ENCODE results near the gene DSCAML1.

DNA sequence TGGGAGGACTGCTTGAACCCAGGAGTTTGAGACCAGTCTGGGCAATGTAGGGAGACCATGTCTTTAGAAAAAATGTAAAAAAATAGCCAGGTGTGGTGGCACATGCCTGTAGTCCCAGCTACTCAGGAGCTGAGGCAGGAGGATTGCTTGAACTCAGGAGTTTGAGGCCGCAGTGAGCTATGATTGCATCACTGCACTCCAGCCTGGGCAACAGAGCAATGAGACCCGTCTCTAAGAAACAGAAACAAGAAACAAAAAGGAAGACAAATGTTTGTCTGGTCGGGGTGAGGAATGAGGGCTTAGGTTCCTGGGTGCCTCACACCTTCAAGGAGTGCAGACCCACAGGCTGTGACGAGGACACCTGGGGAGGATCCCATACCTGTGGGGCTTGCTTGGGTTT lies 277.4 kb downstream of the DSCAML1 start:
- TF ChIP-seq TCF4 (CRISPR knock-in tag; IDR thresholded peaks at IDR 0.05; ENCODE audit: borderline replicate concordance) (no peak), OSR1 (CRISPR knock-in tag; IDR thresholded peaks at IDR 0.05) (no peak), ESRRG (CRISPR knock-in tag; IDR thresholded peaks at IDR 0.05) (no peak), SNAI2 (CRISPR knock-in tag; IDR thresholded peaks at IDR 0.05) (no peak), ZC3H10 (CRISPR knock-in tag; IDR thresholded peaks at IDR 0.05) (no peak), TOX (CRISPR knock-in tag; IDR thresholded peaks at IDR 0.05; ENCODE audit: borderline replicate concordance) (no peak), ISL1 (CRISPR knock-in tag; IDR thresholded peaks at IDR 0.05) (no peak), ZNF8 (CRISPR knock-in tag; IDR thresholded peaks at IDR 0.05) (no peak), CSDC2 (CRISPR knock-in tag; IDR thresholded peaks at IDR 0.05) (no peak), RARB (CRISPR knock-in tag; IDR thresholded peaks at IDR 0.05) (no peak), BACH2 (CRISPR knock-in tag; IDR thresholded peaks at IDR 0.05; ENCODE audit: borderline replicate concordance) (no peak)
- TF ChIP-seq, protein P1, sequence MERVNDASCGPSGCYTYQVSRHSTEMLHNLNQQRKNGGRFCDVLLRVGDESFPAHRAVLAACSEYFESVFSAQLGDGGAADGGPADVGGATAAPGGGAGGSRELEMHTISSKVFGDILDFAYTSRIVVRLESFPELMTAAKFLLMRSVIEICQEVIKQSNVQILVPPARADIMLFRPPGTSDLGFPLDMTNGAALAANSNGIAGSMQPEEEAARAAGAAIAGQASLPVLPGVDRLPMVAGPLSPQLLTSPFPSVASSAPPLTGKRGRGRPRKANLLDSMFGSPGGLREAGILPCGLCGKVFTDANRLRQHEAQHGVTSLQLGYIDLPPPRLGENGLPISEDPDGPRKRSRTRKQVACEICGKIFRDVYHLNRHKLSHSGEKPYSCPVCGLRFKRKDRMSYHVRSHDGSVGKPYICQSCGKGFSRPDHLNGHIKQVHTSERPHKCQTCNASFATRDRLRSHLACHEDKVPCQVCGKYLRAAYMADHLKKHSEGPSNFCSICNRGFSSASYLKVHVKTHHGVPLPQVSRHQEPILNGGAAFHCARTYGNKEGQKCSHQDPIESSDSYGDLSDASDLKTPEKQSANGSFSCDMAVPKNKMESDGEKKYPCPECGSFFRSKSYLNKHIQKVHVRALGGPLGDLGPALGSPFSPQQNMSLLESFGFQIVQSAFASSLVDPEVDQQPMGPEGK (CRISPR knock-in tag; IDR thresholded peaks at IDR 0.05; ENCODE audit: borderline replicate concordance), result no peak
- TF ChIP-seq, protein P2, sequence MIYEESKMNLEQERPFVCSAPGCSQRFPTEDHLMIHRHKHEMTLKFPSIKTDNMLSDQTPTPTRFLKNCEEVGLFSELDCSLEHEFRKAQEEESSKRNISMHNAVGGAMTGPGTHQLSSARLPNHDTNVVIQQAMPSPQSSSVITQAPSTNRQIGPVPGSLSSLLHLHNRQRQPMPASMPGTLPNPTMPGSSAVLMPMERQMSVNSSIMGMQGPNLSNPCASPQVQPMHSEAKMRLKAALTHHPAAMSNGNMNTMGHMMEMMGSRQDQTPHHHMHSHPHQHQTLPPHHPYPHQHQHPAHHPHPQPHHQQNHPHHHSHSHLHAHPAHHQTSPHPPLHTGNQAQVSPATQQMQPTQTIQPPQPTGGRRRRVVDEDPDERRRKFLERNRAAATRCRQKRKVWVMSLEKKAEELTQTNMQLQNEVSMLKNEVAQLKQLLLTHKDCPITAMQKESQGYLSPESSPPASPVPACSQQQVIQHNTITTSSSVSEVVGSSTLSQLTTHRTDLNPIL (CRISPR knock-in tag; IDR thresholded peaks at IDR 0.05; ENCODE audit: low read depth), result no peak

Data from SK-N-SH treated with all-trans-retinoic acid at 6 μM for 48 hours (cell line).